Tibial nerve (tissue), 4 donors: Measurements from ENCODE around the gene LAD1. TPM values are rescaled to one million over a fixed set of nuclear protein-coding genes. Genes with fewer than 3 reads are reported as not detected.
A peak's percentile ranks its signal among the peaks of the same experiment; 100 is the strongest.

Source experiments
- DNase-seq, 2 donors: peaks; one replicate each; pipeline ENCODE4 v3.0.0-alpha.2; 2019; ENCODE audit warnings: low spot score in 2 of 2
- H3K27ac ChIP-seq, 4 donors: fragments of 200-600 bp; sonication (generic) in 3 of 4; one replicate each; pipeline ENCODE4 v1.5.1; 2017 to 2019; ENCODE audit warnings: mild to moderate bottlenecking in 1 of 4
- H3K27me3 ChIP-seq, 2 donors: fragments of 200-600 bp; sonication (generic) in 1 of 2; one replicate each; pipeline versions ENCODE4 v1.5.1 to v1.6.0; 2017 to 2019
- H3K36me3 ChIP-seq, 3 donors: fragments of 200-600 bp; sonication (generic); one replicate each; pipeline ENCODE4 v1.5.1; 2018 to 2019
- H3K4me1 ChIP-seq, 4 donors: fragments of 200-600 bp; sonication (generic) in 3 of 4; one replicate each; pipeline ENCODE4 v1.5.1; 2017 to 2019
- H3K4me3 ChIP-seq, 4 donors: fragments of 200-600 bp; sonication (generic) in 3 of 4; one replicate each; pipeline ENCODE4 v1.5.1; 2017 to 2019; ENCODE audit warnings: mild to moderate bottlenecking in 1 of 4, moderate library complexity in 1 of 4
- H3K9me3 ChIP-seq, 4 donors: fragments of 200-600 bp; sonication (generic) in 3 of 4; one replicate each; pipeline ENCODE4 v1.5.1; 2017 to 2019
- CTCF ChIP-seq, 5 experiments: fragments of 200-600 bp in 3 of 5; fragments of 450-650 bp in 2 of 5; sonication (generic) in 3 of 5; IDR thresholded peaks; one replicate each; pipeline ENCODE4 v1.5.1; 2016 to 2019; ENCODE audit warnings: antibody characterized with exemption in 5 of 5, mild to moderate bottlenecking in 3 of 5, moderate library complexity in 2 of 5
- EP300 ChIP-seq, 2 donors: sonication (generic); formaldehyde crosslinking; IDR thresholded peaks; one replicate each; pipeline ENCODE4 v1.6.1; 2017; ENCODE audit warnings: antibody characterized with exemption in 2 of 2, mild to moderate bottlenecking in 1 of 2
- POLR2A ChIP-seq, 2 donors: fragments of 450-650 bp; IDR thresholded peaks; one replicate each; pipeline ENCODE4 v1.6.1; 2017; ENCODE audit warnings: antibody characterized with exemption in 2 of 2, mild to moderate bottlenecking in 2 of 2, moderate library complexity in 2 of 2
- WGBS, 2 donors: methylation state at CpG; one replicate each; pipeline ENCODE4 v1.1.5; 2018; 5-methylcytosine and 5-hydroxymethylcytosine counted together
- total RNA-seq, 4 donors: library from RNA; depleted of rRNA; stranded (reverse); fragments of >200 nt; gene quantifications; one replicate each; pipeline ENCODE4 v1.1.0, GENCODE V29; 2016

Gene LAD1
- not detected for total RNA-seq

- Histone ChIP-seq H3K27me3 (peaks cover 0 to 27% of the 10 kb centered on the region in 2 donors), H3K27ac (peak within 1 kb of the TSS in 2 of 4 donors; percentile 68 to 79), H3K4me1 (peaks cover 0 to 15% (median 6%) of the 10 kb centered on the region in 4 donors), H3K9me3 (no peaks in the 10 kb centered on the region), H3K36me3 (no peaks in the 10 kb centered on the region), H3K4me3 (peak within 1 kb of the TSS; percentile 5 to 42 (median 30))
- 5% methylated on average over 14 of the region's 25 CpGs; no CpG with 5 or more reads in 1 of the 2 donors for WGBS, 2 donors
- DNase-seq: no peak
- no peak for TF ChIP-seq EP300 (IDR thresholded peaks at IDR 0.05)
- TF ChIP-seq CTCF (IDR thresholded peaks at IDR 0.05): no peak
Measured at GRCh38 chr1:201399018-201399351, at the start of gene LAD1. TSS of gene LAD1 (minus strand) at chr1:201399324. CDS start at chr1:201399306, 18 bp downstream.

- TF ChIP-seq CTCF (IDR thresholded peaks at IDR 0.05) (peak; percentile 78 to 96 (median 90)), POLR2A (IDR thresholded peaks at IDR 0.05) (peak in 1 of 2 donors; percentile 37), EP300 (IDR thresholded peaks at IDR 0.05) (peak; percentile 92 to 97)
- H3K36me3 ChIP-seq: no peaks in the 10 kb centered on the region
- no peaks in the 10 kb centered on the region for H3K27me3 ChIP-seq
- no peaks in the 10 kb centered on the region for H3K9me3 ChIP-seq
- 16 to 18% methylated on average over 19 to 20 of the region's 20 CpGs for WGBS, 2 donors
- peaks cover 0 to 67% (median 25%) of the 10 kb centered on the region in 4 donors for H3K4me1 ChIP-seq
- peak; percentile 75 to 82 for DNase-seq
- H3K4me3 ChIP-seq: peak overlapping the region in 1 of 4 donors; percentile 8
- peak overlapping the region; percentile 64 to 96 (median 84) for H3K27ac ChIP-seq
Measured at GRCh38 chr1:201447903-201448871, 49.1 kb upstream of the LAD1 start.

- Histone ChIP-seq H3K4me1 (peaks cover 0 to 47% (median 19%) of the 10 kb centered on the region in 4 donors), H3K27me3 (no peaks in the 10 kb centered on the region), H3K27ac (peak overlapping the region in 2 of 4 donors; percentile 37 to 96), H3K9me3 (peaks cover 0 to 3% (median 0%) of the 10 kb centered on the region in 4 donors), H3K4me3 (no peak overlapping the region), H3K36me3 (no peaks in the 10 kb centered on the region)
- 82 to 83% methylated on average over 6 of the region's 6 CpGs for WGBS, 2 donors
- no peak for DNase-seq
- no peak for TF ChIP-seq CTCF (IDR thresholded peaks at IDR 0.05)
- TF ChIP-seq EP300 (IDR thresholded peaks at IDR 0.05): no peak
- TF ChIP-seq POLR2A (IDR thresholded peaks at IDR 0.05): no peak
Measured at GRCh38 chr1:201445310-201445709, 46.2 kb upstream of the LAD1 start.

GRCh38 chr1:201444792-201445191 lies 45.7 kb upstream of the LAD1 start:
- Histone ChIP-seq H3K4me3 (no peak overlapping the region), H3K27ac (peak overlapping the region in 2 of 4 donors; percentile 37 to 96), H3K36me3 (no peaks in the 10 kb centered on the region), H3K9me3 (peaks cover 0 to 3% (median 0%) of the 10 kb centered on the region in 4 donors), H3K27me3 (no peaks in the 10 kb centered on the region), H3K4me1 (peaks cover 0 to 41% (median 16%) of the 10 kb centered on the region in 4 donors)
- no peak for DNase-seq
- TF ChIP-seq POLR2A (IDR thresholded peaks at IDR 0.05): no peak
- TF ChIP-seq CTCF (IDR thresholded peaks at IDR 0.05): no peak
- TF ChIP-seq EP300 (IDR thresholded peaks at IDR 0.05): no peak
- 60 to 77% methylated on average over 4 of the region's 4 CpGs for WGBS, 2 donors

GRCh38 chr1:201443747-201444146 lies 44.6 kb upstream of the LAD1 start:
- no peaks in the 10 kb centered on the region for H3K27me3 ChIP-seq
- H3K27ac ChIP-seq: peak overlapping the region in 1 of 4 donors; percentile 49
- WGBS, 2 donors: 73 to 80% methylated on average over 7 of the region's 7 CpGs
- peaks cover 0 to 3% (median 0%) of the 10 kb centered on the region in 4 donors for H3K9me3 ChIP-seq
- DNase-seq: no peak
- no peak overlapping the region for H3K4me3 ChIP-seq
- peaks cover 0 to 31% (median 10%) of the 10 kb centered on the region in 4 donors for H3K4me1 ChIP-seq
- H3K36me3 ChIP-seq: no peaks in the 10 kb centered on the region
- TF ChIP-seq CTCF (IDR thresholded peaks at IDR 0.05): no peak
- TF ChIP-seq POLR2A (IDR thresholded peaks at IDR 0.05): no peak
- TF ChIP-seq EP300 (IDR thresholded peaks at IDR 0.05): no peak
